GM19193 (cell line): ENCODE results near the gene VPS25.

Experiments used
- POLR2A ChIP-seq: IDR thresholded peaks from 4 replicates; pipeline ENCODE4 v1.6.1; 2011; ENCODE audit not compliant: insufficient read depth, insufficient read length; ENCODE audit errors: extremely low read depth

The VPS25 gene

GRCh38 chr17:42803074-42803883 is 30.0 kb downstream of the VPS25 start:
- no peak for TF ChIP-seq POLR2A

GRCh38 chr17:42804918-42805367 is 31.7 kb downstream of the VPS25 start:
- TF ChIP-seq POLR2A: no peak

GRCh38 chr17:42806249-42806648 is 33.0 kb downstream of the VPS25 start:
- TF ChIP-seq POLR2A: no peak

GRCh38 chr17:42809250-42809649 is 36.0 kb downstream of the VPS25 start:
- TF ChIP-seq POLR2A: no peak

- TF ChIP-seq POLR2A: no peak
Observed at GRCh38 chr17:42814633-42815399, 41.6 kb downstream of the VPS25 start.

GRCh38 chr17:42817866-42818265 is 44.6 kb downstream of the VPS25 start:
- TF ChIP-seq POLR2A: no peak

- TF ChIP-seq POLR2A: no peak
Observed at GRCh38 chr17:42818379-42818778, 45.1 kb downstream of the VPS25 start.

- TF ChIP-seq POLR2A: no peak
Observed at GRCh38 chr17:42819939-42820535, 46.8 kb downstream of the VPS25 start.

- no peak for TF ChIP-seq POLR2A
Observed at GRCh38 chr17:42821176-42821575, 47.9 kb downstream of the VPS25 start.

GRCh38 chr17:42827472-42827871 is 54.2 kb downstream of the VPS25 start:
- no peak for TF ChIP-seq POLR2A
